WTC11 (cell line): ENCODE measurements around the gene TMC3.
"Not testable (repeated sequence)": the region's sequence is repeated elsewhere in the genome, so short reads cannot be mapped to it uniquely, and the experiment has no call there.

Experiments used
- AR ChIP-seq: fragments of 250-450 bp; sonication (Bioruptor Pico); IDR thresholded peaks from 2 replicates; pipeline ENCODE4 v1.9.0; 2021; ENCODE audit warnings: mild to moderate bottlenecking
- ATF1 ChIP-seq: sonication (generic); formaldehyde crosslinking; IDR thresholded peaks from 2 replicates; pipeline ENCODE4 v1.8.1; 2023; ENCODE audit warnings: mild to moderate bottlenecking, moderate library complexity, missing genetic modification reagents
- ATF2 ChIP-seq: sonication (generic); formaldehyde crosslinking; IDR thresholded peaks from 2 replicates; pipeline ENCODE4 v1.8.1; 2022; ENCODE audit warnings: low read depth, missing genetic modification reagents, borderline replicate concordance
- CTCF ChIP-seq: fragments of 200-600 bp; IDR thresholded peaks from 2 replicates; pipeline ENCODE4 v1.8.0; 2022; ENCODE audit warnings: antibody characterized with exemption
- EMX1 ChIP-seq: fragments of 250-450 bp; sonication (Bioruptor Pico); IDR thresholded peaks from 2 replicates; pipeline ENCODE4 v1.8.0; 2021; ENCODE audit warnings: mild to moderate bottlenecking
- FOXP1 ChIP-seq: sonication (generic); formaldehyde crosslinking; IDR thresholded peaks from 2 replicates; pipeline ENCODE4 v1.8.0; 2022; ENCODE audit warnings: missing genetic modification reagents, mild to moderate bottlenecking, moderate library complexity, borderline replicate concordance
- HMGXB4 ChIP-seq: sonication (generic); formaldehyde crosslinking; IDR thresholded peaks from 2 replicates; pipeline ENCODE4 v1.8.1; 2023; ENCODE audit warnings: mild to moderate bottlenecking, moderate library complexity, missing genetic modification reagents
- IRF1 ChIP-seq: sonication (generic); formaldehyde crosslinking; IDR thresholded peaks from 2 replicates; pipeline ENCODE4 v1.8.0; 2023; ENCODE audit warnings: missing genetic modification reagents
- JUN ChIP-seq: sonication (generic); formaldehyde crosslinking; IDR thresholded peaks from 2 replicates; pipeline ENCODE4 v1.8.0; 2023; ENCODE audit warnings: mild to moderate bottlenecking, missing genetic modification reagents
- PRDM15 ChIP-seq: sonication (generic); formaldehyde crosslinking; IDR thresholded peaks from 2 replicates; pipeline ENCODE4 v1.8.0; 2022; ENCODE audit warnings: missing genetic modification reagents
- TEAD1 ChIP-seq: sonication (generic); formaldehyde crosslinking; IDR thresholded peaks from 2 replicates; pipeline ENCODE4 v1.8.0; 2022; ENCODE audit warnings: mild to moderate bottlenecking, missing genetic modification reagents
- ZSCAN18 ChIP-seq: fragments of 250-450 bp; sonication (Bioruptor Pico); IDR thresholded peaks from 2 replicates; pipeline ENCODE4 v2.1.2; 2022; ENCODE audit warnings: mild to moderate bottlenecking, moderate library complexity

- TF ChIP-seq CTCF; JUN (CRISPR knock-in tag); ZSCAN18 (CRISPR knock-in tag); TEAD1 (CRISPR knock-in tag); ATF2 (CRISPR knock-in tag); ATF1 (CRISPR knock-in tag); AR (CRISPR knock-in tag); IRF1; FOXP1 (CRISPR knock-in tag); EMX1; PRDM15 (CRISPR knock-in tag); HMGXB4 (CRISPR knock-in tag): not testable (repeated sequence)
Observed at GRCh38 chr15:81331141-81331540, 42.9 kb downstream of the TMC3 start.
